VCaP (cell line): Measurements from ENCODE around the gene GRIK4.

ENCODE experiments used
- H3K27ac ChIP-seq: fragments of 450-650 bp; 2 replicates; pipeline ENCODE4 v1.5.1; 2017
- CTCF ChIP-seq: fragments of 450-650 bp; conservative IDR thresholded peaks from 2 replicates; pipeline ENCODE4 v1.5.1; 2017; ENCODE audit warnings: mild to moderate bottlenecking, moderate library complexity

Gene GRIK4

GRCh38 chr11:120722524-120722923 is 211.0 kb downstream of the GRIK4 start:
- H3K27ac ChIP-seq, result no peak overlapping the region
- no peak for TF ChIP-seq CTCF

GRCh38 chr11:120723751-120724150 is 212.2 kb downstream of the GRIK4 start:
- H3K27ac ChIP-seq, result no peak overlapping the region
- TF ChIP-seq CTCF, result no peak

- TF ChIP-seq CTCF, result no peak
- H3K27ac ChIP-seq, result no peak overlapping the region
Measured at GRCh38 chr11:120727752-120728151, 216.2 kb downstream of the GRIK4 start.

- TF ChIP-seq CTCF, result no peak
- H3K27ac ChIP-seq, result no peak overlapping the region
Measured at GRCh38 chr11:120735035-120735434, 223.5 kb downstream of the GRIK4 start.

- TF ChIP-seq CTCF, result no peak
- no peak overlapping the region for H3K27ac ChIP-seq
Measured at GRCh38 chr11:120738516-120739046, 227.0 kb downstream of the GRIK4 start.

GRCh38 chr11:120739780-120740179 is 228.2 kb downstream of the GRIK4 start:
- H3K27ac ChIP-seq, result no peak overlapping the region
- TF ChIP-seq CTCF, result no peak

- TF ChIP-seq CTCF, result no peak
- no peak overlapping the region for H3K27ac ChIP-seq
Measured at GRCh38 chr11:120740380-120740779, 228.8 kb downstream of the GRIK4 start.
